A549 treated with Hydrocortisone at 1 μM for 4 hours (cell line): ENCODE results near the gene INSYN2B. TPM values are rescaled to one million over a fixed set of nuclear protein-coding genes. Genes with fewer than 3 reads are reported as not detected.

ENCODE experiments used
- total RNA-seq: library from RNA; stranded (reverse); fragments of 200-300 nt; extraction: Qiagen RNA extraction; gene quantifications from 5 replicates; pipeline ENCODE4 v1.2.3, GENCODE V29; 2022

The INSYN2B gene
- 0.12 to 0.25 TPM (median 0.16 TPM) in 5 replicates for total RNA-seq

GRCh38 chr5:169980418-169981053 is at the start of gene INSYN2B:
INSYN2B (minus strand) TSS chr5:169980495; CDS start chr5:169883898, 96,597 bp downstream.

Other genes with a start within 250 kb of the INSYN2B start
- not detected in 5 replicates for gene FOXI1, start 125.4 kb upstream of the INSYN2B start, total RNA-seq